Measurements from ENCODE around the gene PPP3CA.
"Not testable (repeated sequence)": the region's sequence is repeated elsewhere in the genome, so short reads cannot be mapped to it uniquely, and the experiment has no call there.

Gene PPP3CA

GRCh38 chr4:101200561-101200960, 146.8 kb downstream of the PPP3CA start:
- no peak for DNase-seq

DNA sequence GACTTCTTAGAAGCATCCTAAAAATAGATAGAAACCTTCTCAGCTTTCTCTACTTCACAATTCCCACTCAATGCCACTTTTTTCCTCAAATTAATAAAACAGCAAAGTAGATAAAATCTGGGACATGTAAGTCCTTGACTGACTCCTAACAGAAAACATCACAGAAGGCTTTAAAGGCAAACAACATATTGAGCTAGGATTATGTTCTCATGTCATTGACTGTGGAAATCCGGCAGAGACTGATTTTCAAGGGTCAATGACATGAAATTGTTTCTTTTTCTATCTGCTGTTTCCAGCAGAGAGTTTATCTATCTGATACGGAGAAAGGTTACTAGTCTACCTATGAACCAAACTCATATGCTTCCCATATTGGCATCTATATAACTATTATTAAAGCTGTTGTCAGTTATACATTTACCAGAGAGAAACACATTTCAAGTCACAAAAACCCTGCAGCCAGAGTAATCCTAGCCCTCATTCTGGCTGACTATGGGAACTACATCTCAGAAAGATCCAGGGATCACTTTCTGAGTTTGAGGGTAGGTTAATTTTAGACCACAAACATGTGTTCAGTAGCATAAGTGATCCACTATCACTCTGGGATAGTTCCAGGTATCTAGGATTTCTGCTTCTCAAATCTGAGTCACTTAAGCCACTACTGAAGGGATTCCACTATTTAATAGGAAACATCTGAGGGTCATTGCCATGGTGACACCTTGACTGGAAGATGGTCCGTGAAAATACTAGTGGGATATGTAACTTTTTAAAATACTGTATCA, 147.6 kb downstream of the PPP3CA start:
- no peak for DNase-seq

- no peak for DNase-seq
Observed at GRCh38 chr4:101198682-101199339, 148.5 kb downstream of the PPP3CA start.

DNA sequence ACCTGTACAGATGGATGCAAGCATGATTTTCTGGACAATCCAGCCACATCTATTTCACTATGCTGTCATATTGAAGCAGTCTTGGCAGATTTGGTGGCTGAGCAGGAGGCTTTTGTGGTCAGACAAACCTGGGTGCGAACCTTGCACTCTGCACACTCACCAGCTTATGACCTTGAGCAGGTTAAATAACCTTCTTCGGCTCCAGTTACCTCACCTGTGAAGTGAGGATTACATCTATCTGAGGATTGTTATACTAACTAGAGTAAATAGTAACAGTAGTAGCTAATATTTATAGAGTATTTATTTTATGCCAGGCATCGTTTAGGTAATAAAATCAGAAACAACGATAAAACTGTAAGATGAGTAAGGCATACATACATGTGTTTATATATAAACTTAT, 150.0 kb downstream of the PPP3CA start:
- DNase-seq = no peak

GRCh38 chr4:101192244-101192643, 155.1 kb downstream of the PPP3CA start:
- no peak for DNase-seq

DNA sequence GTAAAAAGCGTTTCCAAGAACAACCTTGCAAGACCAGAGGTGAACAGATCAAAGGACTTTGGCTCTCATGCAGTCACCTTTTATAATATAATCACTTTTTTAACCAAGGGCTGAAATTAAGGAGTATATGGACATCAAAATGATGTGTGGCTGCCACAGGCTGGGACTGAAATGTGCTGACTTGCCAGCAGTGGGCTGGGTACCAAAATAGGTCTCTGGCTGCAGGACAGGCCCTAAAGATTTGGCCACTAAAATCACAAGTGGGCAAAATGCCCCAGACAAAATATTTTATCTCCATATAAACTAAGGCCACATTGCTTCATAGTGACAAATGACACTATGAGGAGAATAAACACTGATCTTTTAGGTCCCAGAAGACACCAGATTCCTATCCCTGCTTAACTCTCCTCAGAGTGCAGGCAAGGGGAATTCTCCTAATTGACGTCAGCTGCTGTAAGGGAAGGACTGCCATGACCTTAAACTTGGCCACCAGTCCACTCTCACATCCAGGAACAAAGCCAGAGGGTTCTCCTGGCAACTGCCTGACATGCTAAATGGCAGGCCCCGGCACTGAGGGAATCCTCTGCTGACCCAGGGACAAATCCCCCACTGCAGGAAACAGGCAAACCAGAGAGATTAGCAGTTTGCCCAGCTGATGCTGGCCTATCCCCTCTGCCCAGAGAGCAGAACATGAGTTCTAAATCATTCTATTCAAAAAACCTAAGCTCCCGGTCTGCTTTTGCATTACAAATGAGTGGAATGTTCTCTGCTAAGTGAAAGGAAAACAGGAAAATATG, 155.8 kb downstream of the PPP3CA start:
- DNase-seq = no peak

GRCh38 chr4:101190751-101191150, 156.6 kb downstream of the PPP3CA start:
- DNase-seq = no peak

- DNase-seq = no peak
Observed at GRCh38 chr4:101188906-101189305, 158.4 kb downstream of the PPP3CA start.

- no peak for DNase-seq
Observed at GRCh38 chr4:101187841-101188240, 159.5 kb downstream of the PPP3CA start.

DNA sequence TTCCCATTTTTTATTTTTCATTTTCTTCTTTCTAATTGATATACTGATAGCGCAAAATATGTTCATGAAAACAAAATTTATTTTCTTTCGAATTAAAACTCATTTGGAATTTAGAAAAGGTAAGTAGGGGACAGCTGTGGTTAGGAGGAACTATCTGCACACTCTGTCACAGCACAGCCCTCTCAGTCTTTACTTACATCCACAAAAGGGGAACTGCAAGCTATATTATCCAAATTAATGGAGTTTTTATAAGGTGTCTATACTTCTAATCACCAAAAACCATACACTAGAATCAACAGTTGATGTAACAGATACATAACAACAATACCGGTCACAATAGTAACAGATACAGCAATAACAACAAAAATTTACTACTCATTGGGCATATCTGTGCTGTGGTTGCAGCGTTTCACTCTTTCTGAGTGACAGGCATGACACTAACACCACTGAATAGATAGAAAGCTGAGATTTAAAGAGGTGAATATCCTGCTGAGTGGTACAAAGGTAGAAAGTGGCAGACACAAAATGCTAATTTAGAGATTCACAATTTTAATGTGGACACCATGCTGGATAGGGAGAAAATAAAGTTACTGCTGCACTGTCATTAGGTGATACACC, 160.7 kb downstream of the PPP3CA start:
- DNase-seq = no peak

GRCh38 chr4:101184668-101185067, 162.7 kb downstream of the PPP3CA start:
- DNase-seq = no peak

DNA sequence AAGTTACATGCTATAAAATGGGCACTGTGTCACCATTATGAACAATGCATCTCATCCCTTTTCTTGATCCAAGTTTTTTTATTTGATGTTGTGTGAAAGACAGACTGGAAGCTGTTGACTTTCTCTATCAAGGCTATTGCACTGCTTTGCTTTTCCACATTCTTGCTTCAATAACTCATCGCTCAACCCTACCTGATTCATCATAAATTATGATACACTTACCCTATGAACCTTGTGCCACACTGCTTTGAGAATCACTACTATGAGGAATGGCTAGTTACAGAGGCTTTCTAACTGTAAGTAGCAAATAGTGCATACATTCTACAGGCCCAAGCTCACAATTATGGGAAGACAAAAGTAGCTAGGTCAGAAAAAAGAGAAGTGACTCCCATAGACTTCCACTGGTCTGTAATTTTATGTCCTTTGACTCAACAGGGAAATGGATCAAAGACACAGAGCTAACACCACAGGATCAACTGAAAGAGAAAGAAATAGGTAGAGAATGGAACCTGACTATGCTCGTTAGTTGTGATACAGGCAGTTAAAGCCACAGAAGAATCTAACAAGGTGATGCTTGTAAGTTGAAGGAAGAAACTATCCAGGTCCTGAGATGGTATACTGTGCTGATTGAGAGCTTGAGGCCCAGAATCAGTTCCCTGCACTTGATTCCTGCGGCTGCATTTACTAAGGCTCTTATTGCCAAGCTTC, 163.5 kb downstream of the PPP3CA start:
- DNase-seq = no peak

DNA sequence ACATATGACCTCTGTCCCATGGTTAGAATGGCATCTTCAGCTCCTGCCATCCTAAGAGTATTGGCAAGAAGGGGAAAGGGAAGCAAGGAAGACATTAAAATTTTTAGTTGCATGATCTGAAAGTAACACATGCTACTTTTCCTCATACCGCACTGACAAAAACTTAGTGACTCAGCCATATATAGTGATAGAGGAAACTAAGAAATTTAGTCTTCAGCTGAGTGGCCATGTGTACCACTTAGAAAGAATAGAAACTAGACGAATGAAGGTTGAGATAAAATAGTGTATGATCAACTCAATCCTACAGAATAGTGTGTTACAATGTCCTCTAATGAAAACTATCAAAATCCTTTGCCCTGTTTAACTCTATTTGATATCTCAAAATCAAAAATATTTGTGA, 164.1 kb downstream of the PPP3CA start:
- DNase-seq = no peak

- not testable (repeated sequence) for DNase-seq
Observed at GRCh38 chr4:101182688-101183087, 164.6 kb downstream of the PPP3CA start.

DNA sequence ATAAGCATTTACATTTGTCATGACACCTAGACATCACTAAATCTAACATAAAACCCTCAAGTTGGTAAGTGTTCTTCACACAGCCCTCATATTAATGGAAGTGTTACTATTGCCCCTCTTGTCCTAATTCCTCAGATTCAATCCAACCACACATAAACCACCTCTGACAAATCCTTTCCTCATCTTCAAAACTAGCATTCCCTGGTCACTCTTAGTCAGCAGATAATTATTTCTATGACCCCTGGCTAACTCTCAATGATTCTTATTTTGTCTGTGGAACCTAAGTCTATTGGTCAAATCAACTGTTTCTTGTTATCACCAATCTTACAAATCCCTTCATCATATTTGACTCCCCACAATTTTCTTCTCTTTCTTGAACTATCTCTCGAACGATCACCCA, 168.6 kb downstream of the PPP3CA start:
- no peak for DNase-seq

GRCh38 chr4:101177154-101177553, 170.2 kb downstream of the PPP3CA start:
- DNase-seq = no peak

- DNase-seq = no peak
Observed at GRCh38 chr4:101175896-101176676, 171.2 kb downstream of the PPP3CA start.

- DNase-seq = no peak
Observed at GRCh38 chr4:101174679-101175345, 172.5 kb downstream of the PPP3CA start.

- DNase-seq = no peak
Observed at GRCh38 chr4:101172369-101172768, 175.0 kb downstream of the PPP3CA start.

DNA sequence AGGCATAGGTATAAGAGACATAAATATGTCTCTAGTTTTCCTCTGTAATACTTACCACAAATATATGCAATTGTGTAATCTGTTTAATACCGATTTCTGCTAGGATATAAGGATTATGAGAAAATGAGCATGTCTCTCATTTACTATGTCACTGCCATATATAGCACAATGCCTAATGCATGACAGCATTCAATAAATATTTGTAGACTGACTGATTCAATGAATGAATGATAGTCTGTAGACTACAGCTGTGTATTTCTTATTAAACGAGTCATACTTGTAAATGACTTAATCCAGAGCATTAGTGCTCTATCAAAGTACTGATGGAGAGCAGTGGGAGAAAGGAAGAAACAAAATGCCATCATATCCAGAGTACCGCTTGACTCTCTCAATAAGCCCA, 175.6 kb downstream of the PPP3CA start:
- DNase-seq = no peak

Data from stimulated activated CD4-positive, alpha-beta T cell treated with anti-CD3 and anti-CD28 coated beads, Interleukin-2, amount 100 ng/mL, for 48 hours (primary cell).